Neuronal stem cell (in vitro differentiated cells): ENCODE data around the gene NGEF.
"Not testable (repeated sequence)": the region's sequence is repeated elsewhere in the genome, so short reads cannot be mapped to it uniquely, and the experiment has no call there.

Experiments
- DNase-seq: peaks from one replicate; pipeline ENCODE4 v3.0.0-alpha.2; 2013; ENCODE audit warnings: low spot score
- H2AFZ ChIP-seq: one replicate; pipeline ENCODE4 v1.6.1; 2013; ENCODE audit warnings: mild to moderate bottlenecking, low read length, inconsistent platforms
- H2AK5ac ChIP-seq: 2 replicates; pipeline ENCODE4 v1.6.1; 2013; ENCODE audit warnings: low read depth, mild to moderate bottlenecking, inconsistent platforms, low read length, moderate library complexity, mixed read lengths
- H2BK120ac ChIP-seq: 2 replicates; pipeline ENCODE4 v1.6.1; 2013; ENCODE audit warnings: low read depth, mild to moderate bottlenecking, inconsistent platforms, low read length, moderate library complexity, mixed read lengths
- H2BK12ac ChIP-seq: one replicate; pipeline ENCODE4 v1.6.1; 2013; ENCODE audit warnings: low read length, inconsistent platforms
- H2BK15ac ChIP-seq: 2 replicates; pipeline ENCODE4 v1.6.1; 2013; ENCODE audit warnings: mild to moderate bottlenecking, low read length, inconsistent platforms, mixed read lengths
- H2BK5ac ChIP-seq: one replicate; pipeline ENCODE4 v1.6.1; 2013; ENCODE audit warnings: inconsistent platforms, mild to moderate bottlenecking, low read length, moderate library complexity
- H3K14ac ChIP-seq: one replicate; pipeline ENCODE4 v1.6.1; 2013; ENCODE audit warnings: low read length, inconsistent platforms
- H3K18ac ChIP-seq: 2 replicates; pipeline ENCODE4 v1.6.1; 2013; ENCODE audit warnings: low read length, inconsistent platforms
- H3K23ac ChIP-seq: 2 replicates; pipeline ENCODE4 v1.6.1; 2013; ENCODE audit warnings: low read depth, mild to moderate bottlenecking, mixed read lengths, low read length, inconsistent platforms; ENCODE audit not compliant: poor library complexity
- H3K27ac ChIP-seq: replicated peaks from 3 replicates; pipeline ENCODE4 v1.5.1; 2013; ENCODE audit warnings: low read length, inconsistent platforms
- H3K27me3 ChIP-seq, 3 experiments: 2 replicates each; pipeline ENCODE4 v1.6.1; 2013; ENCODE audit warnings: low read length in 3 of 3, mild to moderate bottlenecking in 2 of 3, inconsistent platforms in 1 of 3, low read depth in 1 of 3, mixed read lengths in 1 of 3, moderate library complexity in 1 of 3; ENCODE audit not compliant: control insufficient read depth in 3 of 3, insufficient read depth in 3 of 3
- H3K36me3 ChIP-seq, 2 donors: replicated peaks in 1 of 2; 2 replicates each; pipeline ENCODE4 v1.6.1; 2013; ENCODE audit warnings: low read length in 2 of 2; ENCODE audit not compliant: control insufficient read depth in 2 of 2, insufficient read depth in 2 of 2
- H3K4ac ChIP-seq: 2 replicates; pipeline ENCODE4 v1.6.1; 2013; ENCODE audit warnings: inconsistent platforms, mild to moderate bottlenecking, low read length, moderate library complexity
- H3K4me1 ChIP-seq, 2 donors: 1 replicate in 1 of 2; 2 replicates in 1 of 2; pipeline ENCODE4 v1.6.1; 2013; ENCODE audit warnings: low read length in 2 of 2, low read depth in 1 of 2; ENCODE audit not compliant: control insufficient read depth in 2 of 2, insufficient read depth in 1 of 2
- H3K4me2 ChIP-seq: one replicate; pipeline ENCODE4 v1.6.1; 2013; ENCODE audit warnings: mild to moderate bottlenecking, low read length, inconsistent platforms; ENCODE audit not compliant: insufficient read depth, poor library complexity, severe bottlenecking
- H3K4me3 ChIP-seq, 2 donors: 2 replicates each; pipeline ENCODE4 v1.5.1; 2013; ENCODE audit warnings: low read length in 2 of 2, mild to moderate bottlenecking in 2 of 2, inconsistent platforms in 1 of 2, moderate library complexity in 1 of 2
- H3K79me1 ChIP-seq: one replicate; pipeline ENCODE4 v1.6.1; 2013; ENCODE audit warnings: low read depth, mild to moderate bottlenecking, inconsistent platforms, low read length, moderate library complexity
- H3K9ac ChIP-seq: one replicate; pipeline ENCODE4 v1.6.1; 2013; ENCODE audit warnings: mild to moderate bottlenecking, low read depth, low read length, inconsistent platforms; ENCODE audit not compliant: poor library complexity
- H3K9me3 ChIP-seq, 2 donors: replicated peaks in 1 of 2; 2 replicates each; pipeline versions ENCODE3 to v1.6.1; 2013; ENCODE audit warnings: low read length in 2 of 2, mild to moderate bottlenecking in 2 of 2, inconsistent platforms in 1 of 2, low read depth in 1 of 2, mixed read lengths in 1 of 2, moderate library complexity in 1 of 2; ENCODE audit not compliant: control insufficient read depth in 2 of 2, insufficient read depth in 1 of 2
- H4K8ac ChIP-seq: one replicate; pipeline ENCODE4 v1.6.1; 2013; ENCODE audit warnings: low read depth, mild to moderate bottlenecking, inconsistent platforms, low read length, moderate library complexity
- H4K91ac ChIP-seq: one replicate; pipeline ENCODE4 v1.6.1; 2013; ENCODE audit warnings: low read length, low read depth, mild to moderate bottlenecking, inconsistent platforms; ENCODE audit not compliant: poor library complexity
- WGBS, 2 donors: extraction: QIAGEN DNeasy Blood & Tissue Kit; methylation state at CpG; one replicate each; pipeline ENCODE4 v1.1.7; 2013; ENCODE audit warnings: missing lambda C conversion rate in 2 of 2, mixed read lengths in 1 of 2; ENCODE audit not compliant: insufficient read length in 2 of 2, insufficient replicate concordance in 1 of 2; ENCODE audit errors: extremely low coverage in 2 of 2; 5-methylcytosine and 5-hydroxymethylcytosine counted together

NGEF gene

DNA sequence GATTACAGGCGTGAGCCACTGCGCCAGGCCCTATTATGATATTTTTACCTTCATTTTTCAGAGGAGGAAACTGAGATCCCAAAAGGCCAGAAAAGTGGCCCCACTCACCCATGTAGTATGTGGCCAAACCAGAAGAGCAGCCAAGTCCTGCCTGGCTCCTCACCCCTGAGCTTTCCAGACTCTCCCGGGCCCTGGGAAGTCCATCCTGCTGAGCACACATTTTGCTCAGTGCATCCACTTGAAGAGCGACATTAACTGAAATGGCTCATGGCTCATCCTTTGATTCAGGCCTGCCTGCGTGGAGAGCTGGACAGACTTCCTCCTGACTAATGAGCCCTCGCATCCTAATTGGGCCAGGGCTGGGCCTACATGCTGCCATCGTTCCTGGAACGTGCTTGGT, 9.5 kb upstream of the NGEF start:
- no peak overlapping the region for H3K4me2 ChIP-seq
- no peak overlapping the region for H2BK120ac ChIP-seq
- H2BK12ac ChIP-seq: no peak overlapping the region
- H2AK5ac ChIP-seq: no peak overlapping the region
- no peaks in the 10 kb centered on the region for H3K4me1 ChIP-seq
- H3K4ac ChIP-seq: no peak overlapping the region
- H2AFZ ChIP-seq: no peak overlapping the region
- H2BK5ac ChIP-seq: no peak overlapping the region
- no peak for DNase-seq
- H3K79me1 ChIP-seq: no peaks in the 10 kb centered on the region
- H3K27me3 ChIP-seq: no peaks in the 10 kb centered on the region
- no peak overlapping the region for H3K23ac ChIP-seq
- no peak overlapping the region for H2BK15ac ChIP-seq
- no peak overlapping the region for H3K4me3 ChIP-seq
- H3K18ac ChIP-seq: peak overlapping the region; percentile 8
- H4K91ac ChIP-seq: no peak overlapping the region
- no peak overlapping the region for H3K9ac ChIP-seq
- no peaks in the 10 kb centered on the region for H3K36me3 ChIP-seq
- no peak overlapping the region for H3K14ac ChIP-seq
- H3K9me3 ChIP-seq: no peaks in the 10 kb centered on the region
- no peak overlapping the region for H3K27ac ChIP-seq
- no peak overlapping the region for H4K8ac ChIP-seq
- WGBS, 2 donors: no CpG with 5 or more reads among the region's 8 CpGs

DNA sequence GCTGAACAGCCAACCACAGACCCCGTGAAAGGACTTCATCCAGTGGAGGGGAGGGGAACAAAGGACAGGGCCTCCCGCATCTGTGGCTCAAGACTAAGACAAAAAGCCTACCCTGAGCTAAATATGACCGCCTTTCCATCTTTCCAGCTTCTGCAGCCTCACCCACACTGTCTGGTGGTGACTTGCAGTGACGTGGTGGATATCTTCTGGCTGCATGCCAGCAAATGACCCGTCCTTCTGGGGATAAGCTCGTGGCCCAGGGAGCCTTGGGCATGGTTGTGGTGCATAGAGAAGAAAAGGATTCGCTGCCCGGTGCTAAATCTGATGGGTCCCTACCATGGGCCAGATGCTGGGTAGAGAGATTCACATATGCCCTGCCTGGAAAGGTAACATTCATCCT, 8.7 kb upstream of the NGEF start:
- Histone ChIP-seq H3K27me3 (no peaks in the 10 kb centered on the region), H2AK5ac (peak overlapping the region; percentile 36), H3K4me1 (no peaks in the 10 kb centered on the region), H4K8ac (no peak overlapping the region), H3K23ac (no peak overlapping the region), H3K4ac (no peak overlapping the region), H3K18ac (peak overlapping the region; percentile 64), H2AFZ (no peak overlapping the region), H3K27ac (no peak overlapping the region), H3K9me3 (no peaks in the 10 kb centered on the region), H2BK15ac (no peak overlapping the region), H3K79me1 (no peaks in the 10 kb centered on the region), H3K4me2 (no peak overlapping the region), H3K9ac (no peak overlapping the region), H2BK5ac (no peak overlapping the region), H3K4me3 (no peak overlapping the region), H3K14ac (no peak overlapping the region), H2BK12ac (no peak overlapping the region), H4K91ac (no peak overlapping the region), H3K36me3 (no peaks in the 10 kb centered on the region), H2BK120ac (no peak overlapping the region)
- no peak for DNase-seq
- WGBS, 2 donors: no CpG with 5 or more reads among the region's 8 CpGs

DNA sequence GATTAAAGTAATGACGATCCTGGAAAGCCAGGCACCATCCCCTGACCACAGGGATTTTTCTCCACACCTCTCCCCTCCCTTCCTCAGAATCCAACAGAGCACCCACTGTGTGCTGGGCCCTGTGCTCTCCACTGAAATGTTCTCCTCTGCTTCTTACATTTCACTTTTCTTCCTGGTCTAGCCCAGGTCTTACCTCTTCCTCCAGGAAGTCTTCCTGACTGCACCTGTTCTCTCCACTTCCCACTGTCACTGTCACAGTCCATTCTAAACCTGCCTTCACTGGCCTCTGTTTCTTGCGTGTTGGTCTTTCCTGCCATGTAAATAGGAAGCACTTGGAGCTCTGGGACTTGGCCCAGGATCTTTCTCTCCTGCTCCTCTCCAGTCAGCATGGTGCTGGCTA, 7.4 kb upstream of the NGEF start:
- Histone ChIP-seq H4K8ac (no peak overlapping the region), H2BK12ac (no peak overlapping the region), H2AFZ (no peak overlapping the region), H3K27me3 (no peaks in the 10 kb centered on the region), H3K27ac (no peak overlapping the region), H3K4me2 (no peak overlapping the region), H2BK15ac (no peak overlapping the region), H2BK120ac (no peak overlapping the region), H2BK5ac (no peak overlapping the region), H2AK5ac (no peak overlapping the region), H4K91ac (no peak overlapping the region), H3K9me3 (no peaks in the 10 kb centered on the region), H3K14ac (no peak overlapping the region), H3K4me3 (no peak overlapping the region), H3K9ac (no peak overlapping the region), H3K23ac (no peak overlapping the region), H3K18ac (no peak overlapping the region), H3K36me3 (no peaks in the 10 kb centered on the region), H3K4ac (no peak overlapping the region), H3K4me1 (no peaks in the 10 kb centered on the region), H3K79me1 (no peaks in the 10 kb centered on the region)
- DNase-seq: no peak
- WGBS, 2 donors: no CpG with 5 or more reads among the region's 2 CpGs

DNA sequence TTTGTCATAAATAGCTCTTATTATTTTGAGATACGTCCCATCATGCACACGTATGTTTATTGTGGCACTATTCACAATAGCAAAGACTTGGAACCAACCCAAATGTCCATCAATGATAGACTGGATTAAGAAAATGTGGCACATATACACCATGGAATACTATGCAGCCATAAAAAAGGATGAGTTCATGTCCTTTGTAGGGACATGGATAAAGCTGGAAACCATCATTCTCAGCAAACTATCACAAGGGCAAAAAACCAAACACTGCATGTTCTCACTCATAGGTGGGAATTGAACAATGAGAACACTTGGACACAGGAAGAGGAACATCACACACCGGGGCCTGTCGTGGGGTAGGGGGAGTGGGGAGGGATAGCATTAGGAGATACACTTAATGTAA, 6.6 kb upstream of the NGEF start:
- no CpG with 5 or more reads among the region's 4 CpGs for WGBS, 2 donors
- not testable (repeated sequence) for H3K4me3 ChIP-seq, H3K27ac ChIP-seq, H3K4me1 ChIP-seq, DNase-seq, H3K79me1 ChIP-seq, H2BK15ac ChIP-seq, H4K91ac ChIP-seq, H4K8ac ChIP-seq, H2BK120ac ChIP-seq, H3K4me2 ChIP-seq, H3K9ac ChIP-seq, H2BK5ac ChIP-seq, H3K4ac ChIP-seq, H3K9me3 ChIP-seq, H3K14ac ChIP-seq, H3K36me3 ChIP-seq, H3K23ac ChIP-seq, H3K27me3 ChIP-seq, H3K18ac ChIP-seq, H2AFZ ChIP-seq, H2AK5ac ChIP-seq, H2BK12ac ChIP-seq
